Panc1 (cell line): ENCODE measurements around the gene ZNF112. TPM values are rescaled to one million over a fixed set of nuclear protein-coding genes. Genes with fewer than 3 reads are reported as not detected.

Source experiments
- ATAC-seq: fragments of 200-7000 bp; cut with Tn5 transposase; 2 replicates; pipeline ENCODE4 v1.9.1; 2020; ENCODE audit warnings: mild to moderate bottlenecking, moderate library complexity
- BruUV-seq: library from RNA; stranded (reverse); fragments of 400-500 nt; replicated peaks from 2 replicates; lab custom pipeline; 2021; lab: Mats Ljungman, UMichigan
- CTCF ChIA-PET: fragments of 300-600 bp; sonication (Branson Sonifier 250); formaldehyde crosslinking; loops from one replicate; lab custom pipeline; 2022; ENCODE audit warnings: antibody characterized with exemption; lab: Charles Lee
- POLR2A ChIA-PET: fragments of 300-600 bp; sonication (Branson Sonifier 250); formaldehyde crosslinking; loops from one replicate; lab custom pipeline; 2022; ENCODE audit warnings: antibody characterized with exemption; lab: Charles Lee
- DNase-seq: peaks from one replicate; pipeline ENCODE4 v3.0.0-alpha.2; 2010; ENCODE audit warnings: low read depth, low spot score
- H3K27ac ChIP-seq: 2 replicates; pipeline ENCODE4 v1.5.1; 2011; ENCODE audit warnings: mild to moderate bottlenecking, low read length, inconsistent platforms
- H3K27me3 ChIP-seq: fragments of 200-500 bp; sonication (Bioruptor generic); 2 replicates; pipeline ENCODE4 v1.6.0; 2014; ENCODE audit warnings: low read length, inconsistent platforms; ENCODE audit not compliant: control insufficient read depth, insufficient read depth
- H3K36me3 ChIP-seq: fragments of 200-500 bp; sonication (Bioruptor generic); 2 replicates; pipeline ENCODE4 v1.5.1; 2014; ENCODE audit warnings: inconsistent platforms, mild to moderate bottlenecking, low read length, moderate library complexity; ENCODE audit not compliant: control insufficient read depth, insufficient read depth
- H3K4me1 ChIP-seq: 2 replicates; pipeline ENCODE4 v1.5.1; 2011; ENCODE audit warnings: inconsistent platforms, mild to moderate bottlenecking, low read length, moderate library complexity; ENCODE audit not compliant: control insufficient read depth, insufficient read depth
- H3K4me3 ChIP-seq, 2 experiments: 2 replicates each; pipeline ENCODE4 v1.5.1; 2011 to 2012; ENCODE audit warnings: low read depth in 2 of 2, low read length in 2 of 2, mild to moderate bottlenecking in 2 of 2, inconsistent platforms in 1 of 2, moderate library complexity in 1 of 2
- H3K9me3 ChIP-seq: fragments of 200-500 bp; sonication (Bioruptor generic); 2 replicates; pipeline ENCODE4 v1.5.1; 2014; ENCODE audit warnings: low read depth, mild to moderate bottlenecking, inconsistent platforms, low read length, moderate library complexity; ENCODE audit not compliant: control insufficient read depth, insufficient read depth
- CTCF ChIP-seq: fragments of 450-650 bp; IDR thresholded peaks from 2 replicates; pipeline ENCODE4 v1.5.1; 2017; ENCODE audit warnings: mild to moderate bottlenecking
- POLR2AphosphoS5 ChIP-seq: IDR thresholded peaks from 2 replicates; pipeline ENCODE4 v1.6.1; 2012; ENCODE audit warnings: mild to moderate bottlenecking, low read depth, low read length, moderate library complexity
- REST ChIP-seq, 2 experiments: IDR thresholded peaks; 2 replicates each; pipeline ENCODE4 v1.6.1; 2011 to 2012; ENCODE audit warnings: low read depth in 2 of 2, control low read depth in 1 of 2, low read length in 1 of 2, mild to moderate bottlenecking in 1 of 2, moderate library complexity in 1 of 2; ENCODE audit not compliant: insufficient read depth in 1 of 2
- SIN3A ChIP-seq: IDR thresholded peaks from 2 replicates; pipeline ENCODE4 v1.6.1; 2012; ENCODE audit warnings: low read depth, mild to moderate bottlenecking, low read length, moderate library complexity, borderline replicate concordance; ENCODE audit not compliant: insufficient read depth
- TCF7L2 ChIP-seq: IDR thresholded peaks from 2 replicates; pipeline ENCODE4 v1.6.1; 2011; ENCODE audit warnings: mild to moderate bottlenecking, low read depth, low read length, inconsistent platforms
- in situ Hi-C: cut with HindIII; loops from 2 replicates; pipeline ENCODE4 v1.10.0; 2016; ENCODE audit warnings: low sequenced_read_pairs, low pct_unique_long_range_greater_than_20kb
- intact Hi-C: fragments of 100-400 bp; cut with micrococcal nuclease; formaldehyde crosslinking; loops from one replicate; pipeline ENCODE4 v1.10.0; 2022; ENCODE audit not compliant: unreplicated experiment
- total RNA-seq: library from RNA; stranded (reverse); gene quantifications from one replicate; pipeline ENCODE4 v1.2.1, GENCODE V29; 2021; ENCODE audit not compliant: unreplicated experiment

The ZNF112 gene
- total RNA-seq, 1 experiment from 2014 or later = 4.3 TPM

GRCh38 chr19:44306283-44306682 lies 50.2 kb downstream of the ZNF112 start:
- no TSS peak for BruUV-seq
- intact Hi-C loops = no loop called here
- CTCF ChIA-PET = no interaction called here
- Histone ChIP-seq H3K9me3 (no peaks in the 10 kb centered on the region), H3K36me3 (peaks cover 5% of the 10 kb centered on the region), H3K4me1 (no peaks in the 10 kb centered on the region), H3K27me3 (no peaks in the 10 kb centered on the region), H3K27ac (no peak overlapping the region), H3K4me3 (no peak overlapping the region)
- in situ Hi-C loops = no loop called here
- ATAC-seq (no peak), DNase-seq (no peak)
- TF ChIP-seq POLR2AphosphoS5 = no peak
- no peak for TF ChIP-seq SIN3A
- no peak for TF ChIP-seq REST (IDR thresholded peaks at IDR 0.05; ENCODE audit: insufficient read depth in 1 of 2, low read depth in 2 of 2, low read length in 1 of 2)
- TF ChIP-seq TCF7L2 = no peak
- TF ChIP-seq CTCF = no peak
- POLR2A ChIA-PET = no interaction called here

- no peaks in the 10 kb centered on the region for H3K27me3 ChIP-seq
- H3K9me3 ChIP-seq = no peaks in the 10 kb centered on the region
- no TSS peak for BruUV-seq
- no peaks in the 10 kb centered on the region for H3K4me1 ChIP-seq
- CTCF ChIA-PET = interaction anchor here (0.6 kb wide), 1 partner anchor 1561 kb away, joined by 3 read pairs; no protein-coding TSS in a partner anchor
- H3K36me3 ChIP-seq = peaks cover 5% of the 10 kb centered on the region
- intact Hi-C loops (no loop called here), in situ Hi-C loops (no loop called here)
- no peak overlapping the region for H3K27ac ChIP-seq
- TF ChIP-seq TCF7L2 = no peak
- TF ChIP-seq SIN3A = no peak
- TF ChIP-seq REST (IDR thresholded peaks at IDR 0.05; ENCODE audit: insufficient read depth in 1 of 2, low read depth in 2 of 2, low read length in 1 of 2) = no peak
- no peak for TF ChIP-seq POLR2AphosphoS5
- no peak for TF ChIP-seq CTCF
- POLR2A ChIA-PET = no interaction called here
- peak overlapping the region; percentile 89 to 90; a peak in 3 of 4 replicates for H3K4me3 ChIP-seq
- no peak for DNase-seq
- no peak for ATAC-seq
Observed at GRCh38 chr19:44305457-44305856, 51.0 kb downstream of the ZNF112 start.
